B cell (primary cell): ENCODE results near the gene CLIP2. TPM values are rescaled to one million over a fixed set of nuclear protein-coding genes. Genes with fewer than 3 reads are reported as not detected.

Experiments
- ATAC-seq: fragments of 200-7000 bp; cut with Tn5 transposase; one replicate; pipeline ENCODE4 v1.10.0; 2021; ENCODE audit warnings: low read depth, mild to moderate bottlenecking, moderate number of reproducible peaks, moderate library complexity
- CTCF ChIA-PET: fragments of 350-600 bp; sonication (Branson Sonifier 250); formaldehyde crosslinking; loops from one replicate; lab custom pipeline; 2021; ENCODE audit warnings: antibody characterized with exemption, inconsistent platforms; lab: Charles Lee
- POLR2A ChIA-PET: fragments of 350-600 bp; sonication (Branson Sonifier 250); formaldehyde crosslinking; loops from one replicate; lab custom pipeline; 2021; ENCODE audit warnings: antibody characterized with exemption; lab: Charles Lee
- DNase-seq: peaks from one replicate; pipeline ENCODE4 v3.0.0; 2013
- H2AFZ ChIP-seq: 2 replicates; pipeline ENCODE4 v1.6.1; 2012; ENCODE audit warnings: mild to moderate bottlenecking, low read depth, low read length; ENCODE audit not compliant: insufficient read depth, poor library complexity, severe bottlenecking
- H3K27ac ChIP-seq, 2 donors: 1 replicate in 1 of 2; 2 replicates in 1 of 2; pipeline ENCODE4 v1.5.1; 2012 to 2013; ENCODE audit warnings: low read length in 2 of 2, mild to moderate bottlenecking in 2 of 2, moderate library complexity in 1 of 2
- H3K27me3 ChIP-seq, 4 experiments: fragments of 200-600 bp in 1 of 4; sonication (generic) in 1 of 4; replicated peaks in 1 of 4; 1 replicate in 2 of 4; 2 replicates in 2 of 4; pipeline versions ENCODE4 v1.6.1 to v1.7.0; 2013 to 2016; ENCODE audit warnings: low read length in 3 of 4, mild to moderate bottlenecking in 2 of 4, mixed read lengths in 1 of 4, moderate library complexity in 1 of 4; ENCODE audit not compliant: insufficient read depth in 4 of 4, control insufficient read depth in 3 of 4; ENCODE audit errors: control extremely low read depth in 1 of 4
- H3K36me3 ChIP-seq, 2 experiments: replicated peaks in 1 of 2; 1 replicate in 1 of 2; 2 replicates in 1 of 2; pipeline versions ENCODE4 v1.6.1 to v1.7.1; 2013; ENCODE audit warnings: low read length in 1 of 2; ENCODE audit not compliant: insufficient read depth in 2 of 2, control insufficient read depth in 1 of 2; ENCODE audit errors: control extremely low read depth in 1 of 2, extremely low read depth in 1 of 2
- H3K4me1 ChIP-seq, 2 donors: fragments of 200-600 bp in 1 of 2; sonication (generic) in 1 of 2; 1 replicate in 1 of 2; 2 replicates in 1 of 2; pipeline versions ENCODE4 v1.5.1 to v1.6.1; 2013 to 2017; ENCODE audit warnings: low read length in 2 of 2; ENCODE audit not compliant: control insufficient read depth in 2 of 2, insufficient read depth in 2 of 2
- H3K4me2 ChIP-seq: replicated peaks from 2 replicates; pipeline ENCODE3; 2012; ENCODE audit warnings: mild to moderate bottlenecking, low read depth, low read length; ENCODE audit not compliant: poor library complexity, severe bottlenecking
- H3K4me3 ChIP-seq, 5 experiments: fragments of 200-600 bp in 1 of 5; sonication (generic) in 1 of 5; 1 replicate in 3 of 5; 2 replicates in 2 of 5; pipeline versions ENCODE4 v1.5.1 to v1.7.0; 2011 to 2016; ENCODE audit warnings: low read length in 4 of 5, mild to moderate bottlenecking in 4 of 5, low read depth in 2 of 5, control low read depth in 1 of 5, moderate library complexity in 1 of 5; ENCODE audit not compliant: insufficient read depth in 1 of 5; ENCODE audit errors: control extremely low read depth in 1 of 5, extremely low read depth in 1 of 5
- H3K79me2 ChIP-seq: fragments of 200-600 bp; sonication (generic); one replicate; pipeline ENCODE4 v1.6.0; 2016; ENCODE audit warnings: low read length; ENCODE audit not compliant: control insufficient read depth, insufficient read depth
- H3K9ac ChIP-seq: fragments of 200-600 bp; sonication (generic); 2 replicates; pipeline ENCODE4 v1.6.1; 2017; ENCODE audit warnings: mild to moderate bottlenecking, low read length, moderate library complexity
- H3K9me3 ChIP-seq, 3 donors: one replicate each; pipeline versions ENCODE4 v1.6.1 to v1.7.1; 2013; ENCODE audit warnings: low read length in 2 of 3; ENCODE audit not compliant: control insufficient read depth in 2 of 3, insufficient read depth in 1 of 3; ENCODE audit errors: control extremely low read depth in 1 of 3
- H4K20me1 ChIP-seq: 2 replicates; pipeline ENCODE4 v1.6.0; 2012; ENCODE audit warnings: mild to moderate bottlenecking, low read length; ENCODE audit not compliant: insufficient read depth, control insufficient read depth, poor library complexity, severe bottlenecking
- H3K27ac Mint-ChIP-seq: one replicate; pipeline ENCODE4 v1.8.0; 2021; ENCODE audit warnings: mixed read lengths
- H3K27me3 Mint-ChIP-seq: one replicate; pipeline ENCODE4 v1.8.0; 2021; ENCODE audit warnings: mixed read lengths
- H3K4me1 Mint-ChIP-seq: one replicate; pipeline ENCODE4 v1.8.0; 2021; ENCODE audit warnings: mixed read lengths
- H3K4me3 Mint-ChIP-seq: one replicate; pipeline ENCODE4 v1.8.0; 2021; ENCODE audit warnings: mixed read lengths
- H3K9me3 Mint-ChIP-seq: one replicate; pipeline ENCODE4 v1.8.0; 2022; ENCODE audit warnings: mixed read lengths; ENCODE audit not compliant: insufficient read depth
- EZH2 ChIP-seq: IDR thresholded peaks from 2 replicates; pipeline ENCODE4 v1.6.1; 2012; ENCODE audit warnings: borderline replicate concordance, low read depth, mild to moderate bottlenecking, moderate library complexity, low read length; ENCODE audit not compliant: insufficient read depth, poor library complexity, severe bottlenecking
- WGBS: methylation state at CpG from one replicate; pipeline ENCODE4 v1.1.5; 2013; ENCODE audit warnings: missing lambda C conversion rate; ENCODE audit not compliant: insufficient coverage; 5-methylcytosine and 5-hydroxymethylcytosine counted together
- intact Hi-C: fragments of 100-400 bp; cut with micrococcal nuclease; formaldehyde crosslinking; loops from one replicate; pipeline ENCODE4 v1.10.0; 2022
- polyA plus RNA-seq: library from polyadenylated mRNA; depleted of rRNA; stranded (reverse); fragments of >200 nt; gene quantifications from 2 replicates; pipeline ENCODE4 v1.2.3, GENCODE V29; 2012
- total RNA-seq, 2 donors: library from RNA; stranded (reverse); fragments of 120-200 nt in 1 of 2; gene quantifications; 1 replicate in 1 of 2; 2 replicates in 1 of 2; pipeline versions ENCODE4 v1.2.3 to v1.2.4, GENCODE V29; 2013 to 2022
- TF ChIP-seq, protein P1 (sequence below): fragments of 200-600 bp; IDR thresholded peaks from one replicate; pipeline ENCODE4 v1.8.0; 2022; ENCODE audit warnings: antibody characterized with exemption, mild to moderate bottlenecking

CLIP2 gene
- total and polyA plus RNA-seq, 2 donors (not counting 1 experiment from before 2014, with no cell fraction given): 5.7 to 47.9 TPM

DNA sequence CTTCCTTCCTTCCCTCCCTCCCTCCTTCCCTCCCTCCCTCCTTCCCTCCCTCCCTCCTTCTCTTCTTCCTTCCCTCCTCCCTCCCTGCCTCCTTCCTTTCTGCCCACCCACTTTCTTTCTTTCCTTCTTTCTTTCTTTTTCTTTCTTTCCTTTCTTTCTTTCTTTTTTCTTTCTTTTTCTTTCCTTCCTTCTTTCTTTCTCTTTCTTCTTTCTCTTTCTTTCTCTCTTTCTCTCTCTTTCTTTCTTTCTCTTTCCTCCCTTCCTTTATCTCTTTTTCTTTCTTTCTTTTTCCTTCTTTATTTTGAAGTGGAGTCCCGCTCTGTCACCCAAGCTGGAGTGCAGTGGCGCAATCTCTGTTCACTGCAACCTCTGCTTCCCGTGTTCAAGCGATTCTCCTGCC, 130.8 kb downstream of the CLIP2 start:
- TF ChIP-seq, protein P1, sequence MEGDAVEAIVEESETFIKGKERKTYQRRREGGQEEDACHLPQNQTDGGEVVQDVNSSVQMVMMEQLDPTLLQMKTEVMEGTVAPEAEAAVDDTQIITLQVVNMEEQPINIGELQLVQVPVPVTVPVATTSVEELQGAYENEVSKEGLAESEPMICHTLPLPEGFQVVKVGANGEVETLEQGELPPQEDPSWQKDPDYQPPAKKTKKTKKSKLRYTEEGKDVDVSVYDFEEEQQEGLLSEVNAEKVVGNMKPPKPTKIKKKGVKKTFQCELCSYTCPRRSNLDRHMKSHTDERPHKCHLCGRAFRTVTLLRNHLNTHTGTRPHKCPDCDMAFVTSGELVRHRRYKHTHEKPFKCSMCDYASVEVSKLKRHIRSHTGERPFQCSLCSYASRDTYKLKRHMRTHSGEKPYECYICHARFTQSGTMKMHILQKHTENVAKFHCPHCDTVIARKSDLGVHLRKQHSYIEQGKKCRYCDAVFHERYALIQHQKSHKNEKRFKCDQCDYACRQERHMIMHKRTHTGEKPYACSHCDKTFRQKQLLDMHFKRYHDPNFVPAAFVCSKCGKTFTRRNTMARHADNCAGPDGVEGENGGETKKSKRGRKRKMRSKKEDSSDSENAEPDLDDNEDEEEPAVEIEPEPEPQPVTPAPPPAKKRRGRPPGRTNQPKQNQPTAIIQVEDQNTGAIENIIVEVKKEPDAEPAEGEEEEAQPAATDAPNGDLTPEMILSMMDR: peak; percentile 13
- TF ChIP-seq EZH2: no peak
- Histone ChIP-seq H3K4me1 (peaks cover 0 to 6% of the 10 kb centered on the region in 2 donors), H4K20me1 (no peaks in the 10 kb centered on the region), H3K36me3 (no peaks in the 10 kb centered on the region), H3K9me3 (no peaks in the 10 kb centered on the region), H3K27me3 (peaks cover 0 to 2% (median 0%) of the 10 kb centered on the region in 4 experiments), H3K4me3 (no peak overlapping the region), H3K79me2 (no peaks in the 10 kb centered on the region), H3K27ac (no peak overlapping the region), H3K9ac (no peak overlapping the region), H2AFZ (no peak overlapping the region), H3K4me2 (no peak overlapping the region)
- Mint-ChIP-seq H3K9me3 (no peaks in the 10 kb centered on the region), H3K27me3 (no peaks in the 10 kb centered on the region), H3K4me3 (no peak overlapping the region), H3K27ac (no peak overlapping the region), H3K4me1 (no peaks in the 10 kb centered on the region)
- DNase-seq (no peak), ATAC-seq (no peak)
- ChIA-PET POLR2A (no interaction called here), CTCF (interaction anchor here (1.1 to 1.3 kb wide), 5 partner anchors 9 to 618 kb away, joined by 3 read pairs; no protein-coding TSS in a partner anchor)
- intact Hi-C loops: no loop called here
- 90% methylated on average over 2 of the region's 4 CpGs for WGBS

DNA sequence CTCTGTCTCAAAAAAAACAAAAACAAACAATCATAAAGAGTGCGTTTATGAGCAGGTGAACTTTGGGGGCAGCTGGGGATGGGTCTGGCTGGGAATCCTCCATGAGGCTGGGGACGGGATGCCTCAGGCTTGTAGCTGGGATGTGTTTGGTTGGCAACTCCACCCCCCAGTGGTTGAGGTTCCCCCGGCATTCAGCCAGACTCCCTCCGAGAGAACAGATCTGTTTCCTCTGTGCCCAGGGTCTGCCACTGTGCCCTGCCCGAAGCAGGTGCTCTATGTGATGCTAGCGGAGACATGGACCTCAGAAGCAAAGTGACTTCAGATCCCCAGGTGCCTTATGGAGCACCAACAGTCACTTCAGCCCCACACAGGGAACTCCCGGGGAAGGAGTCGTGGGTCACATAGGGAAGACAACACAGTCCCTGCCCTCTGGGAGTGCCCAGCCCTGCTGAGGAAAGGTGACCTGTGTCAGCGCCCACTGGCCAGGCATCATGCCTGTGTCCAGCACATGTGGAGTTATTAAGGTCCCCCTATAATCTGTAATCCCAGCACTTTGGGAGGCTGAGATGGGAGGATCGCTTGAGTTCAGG, 135.2 kb downstream of the CLIP2 start:
- no peak overlapping the region for H3K9ac ChIP-seq
- POLR2A ChIA-PET: no interaction called here
- H2AFZ ChIP-seq: no peak overlapping the region
- Mint-ChIP-seq H3K4me1 (no peaks in the 10 kb centered on the region), H3K4me3 (no peak overlapping the region), H3K9me3 (no peaks in the 10 kb centered on the region), H3K27ac (no peak overlapping the region), H3K27me3 (no peaks in the 10 kb centered on the region)
- 91% methylated on average over 8 of the region's 10 CpGs for WGBS
- H3K79me2 ChIP-seq: no peaks in the 10 kb centered on the region
- no peak for DNase-seq
- peaks cover 0 to 2% (median 0%) of the 10 kb centered on the region in 4 experiments for H3K27me3 ChIP-seq
- CTCF ChIA-PET: no interaction called here
- no peak overlapping the region for H3K27ac ChIP-seq
- H3K4me2 ChIP-seq: no peak overlapping the region
- H3K9me3 ChIP-seq: no peaks in the 10 kb centered on the region
- H3K36me3 ChIP-seq: no peaks in the 10 kb centered on the region
- no peaks in the 10 kb centered on the region for H3K4me1 ChIP-seq
- intact Hi-C loops: no loop called here
- ATAC-seq: no peak
- no peak overlapping the region for H3K4me3 ChIP-seq
- no peak for TF ChIP-seq EZH2
- TF ChIP-seq, protein P1: no peak
- no peaks in the 10 kb centered on the region for H4K20me1 ChIP-seq
